Fibroblast of skin of right quadriceps (primary cell): ENCODE results near the gene ISL2.

ENCODE experiments used
- DNase-seq: peaks from one replicate; pipeline ENCODE4 v3.0.0-alpha.2; 2013

Gene ISL2

GRCh38 chr15:76343313-76343996 lies 6.9 kb downstream of the ISL2 start:
- DNase-seq, result no peak

- no peak for DNase-seq
Observed at GRCh38 chr15:76344893-76345582, 8.5 kb downstream of the ISL2 start.

GRCh38 chr15:76345583-76345879 lies 9.0 kb downstream of the ISL2 start:
- no peak for DNase-seq

- no peak for DNase-seq
Observed at GRCh38 chr15:76345880-76346668, 9.5 kb downstream of the ISL2 start.

DNA sequence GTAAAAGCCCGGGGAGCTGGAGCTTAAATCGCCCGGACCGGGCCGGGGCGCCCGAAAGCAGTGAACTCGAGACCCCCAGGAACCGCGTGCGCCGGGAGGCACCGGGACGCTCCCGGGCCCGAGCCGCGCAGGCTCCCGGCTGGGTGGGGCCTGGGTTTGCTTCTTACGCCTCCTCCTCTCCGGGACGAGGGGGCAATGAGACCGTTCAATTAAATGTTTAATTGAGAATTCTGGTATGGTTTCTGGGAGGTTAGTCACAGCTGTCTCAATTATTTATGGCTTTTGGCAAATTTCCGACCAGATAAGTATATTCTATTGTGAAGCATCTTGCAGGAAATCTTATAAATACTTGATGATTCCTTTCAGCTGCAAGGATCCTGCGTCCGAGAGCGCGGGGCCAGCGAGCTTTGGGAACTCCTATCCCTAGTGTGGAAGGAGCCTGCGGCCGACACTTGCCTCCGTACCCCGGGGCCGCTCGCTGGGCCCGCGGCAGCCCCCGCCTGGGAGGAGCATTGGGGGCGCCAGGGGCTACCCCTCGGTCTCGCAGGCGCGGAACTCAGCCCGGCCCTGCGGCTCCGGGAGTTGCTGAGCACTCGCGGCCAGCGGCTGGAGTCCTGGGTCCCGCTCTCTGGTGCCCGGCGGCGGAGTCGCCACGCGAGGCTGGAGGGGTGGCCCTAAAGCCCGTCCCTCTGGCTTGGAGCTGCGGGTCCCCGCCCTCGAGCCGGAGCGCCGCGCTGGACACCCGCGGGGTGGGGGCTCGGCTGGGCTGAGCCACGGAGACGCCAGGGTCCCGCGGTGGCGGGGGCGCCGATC lies 10.3 kb downstream of the ISL2 start:
- peak; percentile 42 for DNase-seq

DNA sequence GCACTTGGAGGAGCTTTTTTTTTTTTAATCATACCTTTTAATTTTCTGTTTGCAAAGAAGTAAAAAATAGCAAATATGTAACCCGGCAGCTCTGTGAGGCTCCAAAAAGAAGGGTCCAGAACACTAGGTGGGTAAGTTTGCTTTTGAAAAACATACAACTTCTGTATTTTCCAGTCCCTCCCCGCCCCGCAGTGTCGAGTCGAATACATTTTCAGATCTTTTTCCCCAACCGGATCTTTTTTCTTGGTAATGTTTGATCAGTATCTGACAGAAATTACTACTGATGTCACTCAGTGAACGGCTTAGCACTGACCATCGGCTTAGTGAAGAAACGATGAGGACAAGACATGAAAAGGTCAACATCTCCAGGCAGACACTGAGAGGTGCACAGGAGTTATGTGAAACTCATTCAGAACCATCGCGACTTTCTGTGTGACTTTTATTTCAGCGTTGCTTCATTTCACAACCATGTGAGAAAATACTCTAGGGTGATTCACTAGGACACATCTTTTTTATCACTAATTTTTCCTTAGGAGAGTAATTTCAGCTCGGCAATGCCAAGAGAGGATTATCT lies 11.0 kb downstream of the ISL2 start:
- no peak for DNase-seq

DNA sequence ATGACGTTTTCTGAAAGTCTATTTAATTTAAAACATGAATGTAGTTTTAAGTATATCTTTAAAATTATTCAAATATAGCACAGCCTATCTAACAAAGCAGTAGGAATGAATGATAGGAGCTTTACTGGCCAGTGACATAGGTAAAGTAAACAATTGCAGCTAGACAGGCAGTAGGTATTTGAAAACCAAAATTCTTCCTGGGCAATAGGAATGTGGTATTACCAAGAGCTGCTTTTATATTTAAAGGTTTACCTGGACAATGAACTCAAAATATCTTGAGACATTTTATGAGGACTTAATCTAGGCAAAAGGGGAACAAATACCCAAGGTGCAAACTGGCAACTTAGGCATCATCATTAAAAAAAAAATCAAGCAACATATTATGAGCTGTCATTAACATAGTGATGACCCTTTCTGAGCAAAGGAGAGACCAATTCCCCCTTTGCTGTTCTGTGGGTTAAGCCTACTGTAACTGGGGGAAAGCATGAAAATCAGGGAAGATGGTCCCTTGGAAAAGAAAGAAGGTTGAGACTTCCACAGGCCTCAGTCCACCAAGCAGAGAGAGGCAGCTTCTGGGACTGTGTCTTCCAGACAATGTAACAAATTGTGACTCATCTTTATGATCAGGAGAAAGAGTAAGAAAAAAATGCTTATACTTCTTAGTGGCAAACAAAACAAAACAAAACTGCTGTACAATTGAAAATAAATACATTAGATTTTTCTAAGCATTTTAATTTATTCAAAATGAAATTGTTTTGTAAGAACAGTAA lies 12.9 kb downstream of the ISL2 start:
- no peak for DNase-seq

GRCh38 chr15:76353023-76353577 lies 16.5 kb downstream of the ISL2 start:
- DNase-seq, result no peak

DNA sequence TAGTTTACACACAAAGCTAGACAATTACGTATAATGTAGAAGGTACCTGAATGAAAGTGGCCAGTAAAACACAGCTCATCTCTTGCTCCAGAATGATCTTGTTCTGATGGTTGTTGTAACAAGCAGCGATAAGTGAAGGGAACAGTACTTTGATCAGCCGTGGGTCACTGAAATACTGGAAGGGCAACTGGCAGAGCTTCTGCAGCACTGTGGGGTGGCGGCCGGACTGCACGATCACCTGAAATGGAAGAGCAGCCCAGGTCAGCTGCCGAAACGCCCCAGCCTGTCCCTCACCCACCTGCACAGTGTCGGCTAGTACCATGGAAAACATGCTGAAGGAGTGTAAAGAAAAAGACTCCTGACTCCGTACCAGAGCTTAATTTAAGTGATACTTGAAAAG lies 17.3 kb downstream of the ISL2 start:
- DNase-seq, result no peak

GRCh38 chr15:76354823-76355440 lies 18.4 kb downstream of the ISL2 start:
- no peak for DNase-seq

DNA sequence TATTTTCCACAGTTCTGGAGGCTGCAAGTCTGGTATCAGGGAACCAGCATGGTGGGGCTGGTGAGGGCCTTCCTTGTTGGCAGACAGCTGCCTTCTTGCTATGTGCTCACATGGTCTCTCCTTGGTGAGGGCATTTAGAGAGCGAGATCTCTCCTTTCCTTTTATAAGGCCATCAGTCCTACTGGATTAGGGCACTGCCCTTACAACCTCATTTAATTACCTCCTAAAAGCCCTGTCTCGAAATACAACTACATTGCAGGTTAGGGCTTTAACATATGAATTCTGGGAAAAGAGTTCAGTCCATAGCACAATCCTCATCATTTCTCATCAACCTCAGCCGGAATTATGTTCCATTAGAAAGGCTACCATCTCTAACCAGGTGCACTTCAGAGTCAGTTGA lies 21.9 kb downstream of the ISL2 start:
- DNase-seq, result no peak

DNA sequence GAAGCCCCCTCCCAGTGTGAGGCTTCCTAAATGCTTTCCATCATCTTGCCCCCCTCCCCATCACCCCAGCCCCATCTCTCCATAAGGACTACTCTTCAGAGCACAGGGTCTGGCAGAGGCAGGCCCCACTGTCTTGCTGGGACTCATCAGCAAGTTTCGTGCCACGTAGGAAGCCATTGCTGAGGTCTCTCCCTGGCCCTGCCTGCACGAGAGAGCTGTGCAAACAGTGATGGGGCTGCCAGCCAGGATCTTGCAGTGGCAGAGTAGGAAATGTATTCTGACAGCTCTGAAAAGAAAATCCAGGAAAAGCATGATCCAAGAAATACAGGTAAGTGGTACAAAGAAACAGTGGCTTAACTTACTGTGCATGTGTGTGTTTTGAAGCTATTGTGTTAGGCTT lies 22.6 kb downstream of the ISL2 start:
- no peak for DNase-seq

DNA sequence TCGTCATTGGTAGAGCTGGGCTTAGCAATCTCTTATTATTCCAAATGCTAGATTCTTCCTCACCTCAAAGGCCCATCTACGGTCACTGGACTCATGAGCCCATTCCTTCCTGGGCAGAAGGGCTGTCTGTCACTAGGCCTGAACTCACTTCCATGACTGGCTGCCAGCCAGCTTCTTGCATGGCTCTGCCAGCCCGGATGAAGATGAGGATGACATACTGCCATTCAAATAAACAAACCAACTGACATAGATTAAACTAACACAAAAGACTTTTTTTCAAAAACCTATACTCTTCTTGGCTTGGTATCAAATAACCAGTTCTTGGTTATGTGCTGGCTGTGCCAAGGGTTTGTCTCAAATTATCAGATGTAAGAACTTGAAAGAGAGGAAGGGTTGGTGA lies 23.8 kb downstream of the ISL2 start:
- DNase-seq, result no peak

GRCh38 chr15:76363251-76363650 lies 26.7 kb downstream of the ISL2 start:
- DNase-seq, result no peak

- no peak for DNase-seq
Observed at GRCh38 chr15:76366714-76367113, 30.1 kb downstream of the ISL2 start.

GRCh38 chr15:76368122-76368621 lies 31.6 kb downstream of the ISL2 start:
- no peak for DNase-seq

DNA sequence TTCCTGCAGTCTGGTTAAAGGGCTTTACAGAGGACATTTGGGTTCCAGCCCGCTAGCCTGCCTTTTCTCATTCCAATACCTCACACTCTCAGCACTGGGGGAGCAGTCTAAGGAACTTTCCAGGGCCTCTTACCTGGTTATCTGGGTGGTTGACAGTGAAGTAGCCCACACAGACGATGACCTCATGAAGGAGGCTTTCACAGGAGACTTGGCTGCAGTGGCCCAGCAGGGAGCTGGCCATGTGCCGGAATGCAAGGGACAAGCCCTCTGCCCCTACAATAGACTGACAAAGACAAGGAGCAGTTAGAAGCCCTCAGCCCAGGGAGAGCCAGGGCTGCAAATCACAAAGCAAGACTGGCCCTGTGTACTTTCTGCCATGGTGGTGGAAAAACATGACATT lies 39.5 kb downstream of the ISL2 start:
- no peak for DNase-seq

DNA sequence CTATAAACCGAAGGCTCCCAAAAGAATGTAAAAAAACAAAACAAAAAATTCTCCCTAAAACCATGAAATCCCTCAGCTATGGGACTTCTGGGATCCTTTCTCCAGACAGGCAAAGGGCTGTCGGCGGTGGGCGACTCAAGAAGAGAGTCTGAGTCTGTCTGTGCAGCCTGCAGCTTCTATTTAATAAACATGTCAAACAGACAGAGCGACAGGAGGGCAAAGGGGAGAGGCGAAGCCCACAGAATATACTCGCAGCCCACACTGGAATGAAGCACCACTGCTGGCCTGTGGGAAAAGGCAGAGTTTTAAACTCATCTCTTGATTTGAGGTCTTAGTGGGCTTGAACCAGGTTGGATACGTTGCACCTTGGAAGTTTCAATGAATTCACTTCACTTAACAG lies 40.2 kb downstream of the ISL2 start:
- DNase-seq, result no peak

GRCh38 chr15:76377217-76377616 lies 40.6 kb downstream of the ISL2 start:
- DNase-seq, result no peak

- DNase-seq, result no peak
Observed at GRCh38 chr15:76377751-76378150, 41.2 kb downstream of the ISL2 start.

GRCh38 chr15:76378691-76379090 lies 42.1 kb downstream of the ISL2 start:
- DNase-seq, result no peak
